ENCODE results near the gene MAPKBP1.

Gene MAPKBP1

GRCh38 chr15:41869770-41870688 lies 95.7 kb downstream of the MAPKBP1 start:
- no peak for DNase-seq (ENCODE audit: low read depth in 1 of 2, low spot score in 1 of 2)
- H3K27me3 ChIP-seq (ENCODE audit: insufficient read depth, poor library complexity, severe bottlenecking), result no peaks in the 10 kb centered on the region
- TF ChIP-seq REST (IDR thresholded peaks at IDR 0.05; ENCODE audit: insufficient replicate concordance, low read depth), result no peak
- TF ChIP-seq CTCF (IDR thresholded peaks at IDR 0.05; ENCODE audit: insufficient read depth, low read length), result no peak
- no peak for TF ChIP-seq GABPA (IDR thresholded peaks at IDR 0.05; ENCODE audit: low read depth)
- TF ChIP-seq SPI1 (IDR thresholded peaks at IDR 0.05; ENCODE audit: borderline replicate concordance, low read depth), result no peak
- no peak for TF ChIP-seq POLR2AphosphoS5 (IDR thresholded peaks at IDR 0.05; ENCODE audit: low read depth)
- no peak overlapping the region for H3K27ac ChIP-seq (replicated peaks)
- H3K4me3 ChIP-seq (replicated peaks; ENCODE audit: insufficient read depth, low read length), result no peak overlapping the region

- no peak overlapping the region for H3K4me3 ChIP-seq (replicated peaks; ENCODE audit: insufficient read depth, low read length)
- no peak for DNase-seq (ENCODE audit: low read depth in 1 of 2, low spot score in 1 of 2)
- no peak overlapping the region for H3K27ac ChIP-seq (replicated peaks)
- no peaks in the 10 kb centered on the region for H3K27me3 ChIP-seq (ENCODE audit: insufficient read depth, poor library complexity, severe bottlenecking)
- TF ChIP-seq POLR2AphosphoS5 (IDR thresholded peaks at IDR 0.05; ENCODE audit: low read depth) (no peak), SPI1 (IDR thresholded peaks at IDR 0.05; ENCODE audit: borderline replicate concordance, low read depth) (no peak), REST (IDR thresholded peaks at IDR 0.05; ENCODE audit: insufficient replicate concordance, low read depth) (no peak), CTCF (IDR thresholded peaks at IDR 0.05; ENCODE audit: insufficient read depth, low read length) (no peak), GABPA (IDR thresholded peaks at IDR 0.05; ENCODE audit: low read depth) (no peak)
Observed at GRCh38 chr15:41870689-41871081, 96.4 kb downstream of the MAPKBP1 start.

GRCh38 chr15:41871175-41871905 lies 97.1 kb downstream of the MAPKBP1 start:
- H3K27ac ChIP-seq (replicated peaks), result no peak overlapping the region
- DNase-seq (ENCODE audit: low read depth in 1 of 2, low spot score in 1 of 2), result no peak
- H3K4me3 ChIP-seq (replicated peaks; ENCODE audit: insufficient read depth, low read length), result no peak overlapping the region
- TF ChIP-seq GABPA (IDR thresholded peaks at IDR 0.05; ENCODE audit: low read depth) (no peak), POLR2AphosphoS5 (IDR thresholded peaks at IDR 0.05; ENCODE audit: low read depth) (no peak), REST (IDR thresholded peaks at IDR 0.05; ENCODE audit: insufficient replicate concordance, low read depth) (no peak), CTCF (IDR thresholded peaks at IDR 0.05; ENCODE audit: insufficient read depth, low read length) (no peak), SPI1 (IDR thresholded peaks at IDR 0.05; ENCODE audit: borderline replicate concordance, low read depth) (no peak)
- no peaks in the 10 kb centered on the region for H3K27me3 ChIP-seq (ENCODE audit: insufficient read depth, poor library complexity, severe bottlenecking)
